Measurements from ENCODE around the gene ZNF568.
A peak's percentile ranks its signal among the peaks of the same experiment; 100 is the strongest.

Gene ZNF568

DNA sequence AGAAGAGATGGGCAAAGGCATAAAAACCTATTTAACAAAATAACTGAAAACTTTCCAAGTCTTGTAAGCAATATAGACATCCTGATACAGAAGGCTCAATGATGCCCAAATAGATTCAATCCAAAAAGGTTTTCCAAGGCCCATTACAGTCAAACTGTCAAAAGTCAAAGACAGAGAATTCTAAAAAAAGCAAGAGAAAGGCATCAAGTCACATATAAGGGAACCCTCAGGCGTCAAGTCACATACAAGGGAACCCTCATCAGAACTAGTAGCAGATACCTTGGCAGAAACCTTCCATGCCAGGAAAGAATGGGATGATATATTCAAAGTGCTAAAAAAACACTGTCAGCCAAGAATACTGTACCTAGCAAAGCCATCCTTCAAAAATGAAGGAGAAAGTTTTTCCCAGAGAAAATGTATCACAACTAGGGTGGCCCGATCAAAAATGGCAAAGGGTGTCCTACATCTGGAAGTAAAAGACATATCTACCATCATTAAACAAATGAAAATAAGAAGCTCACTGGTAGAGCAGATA is 21.2 kb upstream of the ZNF568 start:
- Histone ChIP-seq H3K4me3 (replicated peaks; ENCODE audit: insufficient read depth, low read length) (no peak overlapping the region), H3K27me3 (ENCODE audit: insufficient read depth, poor library complexity, severe bottlenecking) (no peaks in the 10 kb centered on the region), H3K27ac (replicated peaks) (no peak overlapping the region)
- DNase-seq (ENCODE audit: low read depth in 1 of 2, low spot score in 1 of 2), result no peak
- TF ChIP-seq SPI1 (IDR thresholded peaks at IDR 0.05; ENCODE audit: borderline replicate concordance, low read depth), result no peak
- TF ChIP-seq, protein P1, sequence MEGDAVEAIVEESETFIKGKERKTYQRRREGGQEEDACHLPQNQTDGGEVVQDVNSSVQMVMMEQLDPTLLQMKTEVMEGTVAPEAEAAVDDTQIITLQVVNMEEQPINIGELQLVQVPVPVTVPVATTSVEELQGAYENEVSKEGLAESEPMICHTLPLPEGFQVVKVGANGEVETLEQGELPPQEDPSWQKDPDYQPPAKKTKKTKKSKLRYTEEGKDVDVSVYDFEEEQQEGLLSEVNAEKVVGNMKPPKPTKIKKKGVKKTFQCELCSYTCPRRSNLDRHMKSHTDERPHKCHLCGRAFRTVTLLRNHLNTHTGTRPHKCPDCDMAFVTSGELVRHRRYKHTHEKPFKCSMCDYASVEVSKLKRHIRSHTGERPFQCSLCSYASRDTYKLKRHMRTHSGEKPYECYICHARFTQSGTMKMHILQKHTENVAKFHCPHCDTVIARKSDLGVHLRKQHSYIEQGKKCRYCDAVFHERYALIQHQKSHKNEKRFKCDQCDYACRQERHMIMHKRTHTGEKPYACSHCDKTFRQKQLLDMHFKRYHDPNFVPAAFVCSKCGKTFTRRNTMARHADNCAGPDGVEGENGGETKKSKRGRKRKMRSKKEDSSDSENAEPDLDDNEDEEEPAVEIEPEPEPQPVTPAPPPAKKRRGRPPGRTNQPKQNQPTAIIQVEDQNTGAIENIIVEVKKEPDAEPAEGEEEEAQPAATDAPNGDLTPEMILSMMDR (IDR thresholded peaks at IDR 0.05; ENCODE audit: insufficient read depth, low read length), result no peak
- no peak for TF ChIP-seq GABPA (IDR thresholded peaks at IDR 0.05; ENCODE audit: low read depth)
- no peak for TF ChIP-seq POLR2AphosphoS5 (IDR thresholded peaks at IDR 0.05; ENCODE audit: low read depth)
- TF ChIP-seq, protein P2, sequence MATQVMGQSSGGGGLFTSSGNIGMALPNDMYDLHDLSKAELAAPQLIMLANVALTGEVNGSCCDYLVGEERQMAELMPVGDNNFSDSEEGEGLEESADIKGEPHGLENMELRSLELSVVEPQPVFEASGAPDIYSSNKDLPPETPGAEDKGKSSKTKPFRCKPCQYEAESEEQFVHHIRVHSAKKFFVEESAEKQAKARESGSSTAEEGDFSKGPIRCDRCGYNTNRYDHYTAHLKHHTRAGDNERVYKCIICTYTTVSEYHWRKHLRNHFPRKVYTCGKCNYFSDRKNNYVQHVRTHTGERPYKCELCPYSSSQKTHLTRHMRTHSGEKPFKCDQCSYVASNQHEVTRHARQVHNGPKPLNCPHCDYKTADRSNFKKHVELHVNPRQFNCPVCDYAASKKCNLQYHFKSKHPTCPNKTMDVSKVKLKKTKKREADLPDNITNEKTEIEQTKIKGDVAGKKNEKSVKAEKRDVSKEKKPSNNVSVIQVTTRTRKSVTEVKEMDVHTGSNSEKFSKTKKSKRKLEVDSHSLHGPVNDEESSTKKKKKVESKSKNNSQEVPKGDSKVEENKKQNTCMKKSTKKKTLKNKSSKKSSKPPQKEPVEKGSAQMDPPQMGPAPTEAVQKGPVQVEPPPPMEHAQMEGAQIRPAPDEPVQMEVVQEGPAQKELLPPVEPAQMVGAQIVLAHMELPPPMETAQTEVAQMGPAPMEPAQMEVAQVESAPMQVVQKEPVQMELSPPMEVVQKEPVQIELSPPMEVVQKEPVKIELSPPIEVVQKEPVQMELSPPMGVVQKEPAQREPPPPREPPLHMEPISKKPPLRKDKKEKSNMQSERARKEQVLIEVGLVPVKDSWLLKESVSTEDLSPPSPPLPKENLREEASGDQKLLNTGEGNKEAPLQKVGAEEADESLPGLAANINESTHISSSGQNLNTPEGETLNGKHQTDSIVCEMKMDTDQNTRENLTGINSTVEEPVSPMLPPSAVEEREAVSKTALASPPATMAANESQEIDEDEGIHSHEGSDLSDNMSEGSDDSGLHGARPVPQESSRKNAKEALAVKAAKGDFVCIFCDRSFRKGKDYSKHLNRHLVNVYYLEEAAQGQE (IDR thresholded peaks at IDR 0.05; ENCODE audit: insufficient replicate concordance, low read depth), result no peak

DNA sequence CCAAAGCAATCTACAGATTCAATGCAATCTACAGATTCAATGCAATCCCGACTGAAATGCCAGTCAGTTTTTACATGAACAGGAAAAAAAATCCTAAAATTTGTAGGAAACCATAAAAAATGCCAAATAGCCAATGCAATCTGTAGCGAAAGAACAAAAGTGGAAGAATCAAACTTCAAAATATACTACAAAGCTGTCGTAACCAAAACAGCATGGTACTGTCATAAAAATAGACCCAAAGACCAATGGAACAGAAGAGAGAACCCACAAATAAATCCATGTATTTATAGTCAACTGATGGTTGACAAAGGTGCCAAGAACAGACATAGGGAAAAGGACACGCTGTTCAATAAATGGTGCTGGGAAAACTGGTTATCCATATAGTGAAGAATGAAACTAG is 17.7 kb upstream of the ZNF568 start:
- DNase-seq (ENCODE audit: low read depth in 1 of 2, low spot score in 1 of 2), result no peak
- Histone ChIP-seq H3K27me3 (ENCODE audit: insufficient read depth, poor library complexity, severe bottlenecking) (no peaks in the 10 kb centered on the region), H3K4me3 (replicated peaks; ENCODE audit: insufficient read depth, low read length) (no peak overlapping the region), H3K27ac (replicated peaks) (no peak overlapping the region)
- TF ChIP-seq GABPA (IDR thresholded peaks at IDR 0.05; ENCODE audit: low read depth) (no peak), SPI1 (IDR thresholded peaks at IDR 0.05; ENCODE audit: borderline replicate concordance, low read depth) (no peak), POLR2AphosphoS5 (IDR thresholded peaks at IDR 0.05; ENCODE audit: low read depth) (no peak)
- TF ChIP-seq, protein P1 (IDR thresholded peaks at IDR 0.05; ENCODE audit: insufficient read depth, low read length), result no peak
- TF ChIP-seq, protein P2 (IDR thresholded peaks at IDR 0.05; ENCODE audit: insufficient replicate concordance, low read depth), result no peak

DNA sequence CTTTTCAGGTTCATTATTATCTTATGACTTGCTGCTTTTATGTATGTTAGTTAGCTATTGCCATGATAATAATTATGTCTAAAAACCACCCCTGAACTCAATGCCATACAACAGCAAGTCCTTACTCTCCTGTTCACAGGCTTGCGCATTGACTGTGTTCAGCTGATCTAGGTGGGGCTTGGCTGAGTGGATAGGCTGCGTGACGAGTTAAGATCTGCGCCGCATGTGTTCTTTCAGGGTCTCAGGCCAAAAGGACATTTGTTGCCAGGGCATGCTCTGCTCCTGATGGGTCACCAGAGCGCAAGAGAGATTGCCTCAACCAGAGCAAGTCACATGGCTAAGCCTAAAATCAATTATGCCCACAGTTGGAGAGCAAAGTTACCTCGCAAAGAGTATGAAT is 859 bp downstream of the ZNF568 start:
- peak overlapping the region; percentile 63 for H3K4me3 ChIP-seq (replicated peaks; ENCODE audit: insufficient read depth, low read length)
- H3K27me3 ChIP-seq (ENCODE audit: insufficient read depth, poor library complexity, severe bottlenecking), result no peaks in the 10 kb centered on the region
- peak overlapping the region; percentile 95 for H3K27ac ChIP-seq (replicated peaks)
- TF ChIP-seq SPI1 (IDR thresholded peaks at IDR 0.05; ENCODE audit: borderline replicate concordance, low read depth), result no peak
- TF ChIP-seq, protein P1 (IDR thresholded peaks at IDR 0.05; ENCODE audit: insufficient read depth, low read length), result no peak
- no peak for TF ChIP-seq POLR2AphosphoS5 (IDR thresholded peaks at IDR 0.05; ENCODE audit: low read depth)
- no peak for TF ChIP-seq GABPA (IDR thresholded peaks at IDR 0.05; ENCODE audit: low read depth)
- TF ChIP-seq, protein P2 (IDR thresholded peaks at IDR 0.05; ENCODE audit: insufficient replicate concordance, low read depth), result no peak
- peak in 1 of 2 experiments; percentile 1 for DNase-seq (ENCODE audit: low read depth in 1 of 2, low spot score in 1 of 2)
